ENCODE results near the gene TFEB. TPM values are rescaled to one million over a fixed set of nuclear protein-coding genes. Genes with fewer than 3 reads are reported as not detected.

TFEB gene
- total RNA-seq, 1 donor from 2014 or later = 36.5 TPM

DNA sequence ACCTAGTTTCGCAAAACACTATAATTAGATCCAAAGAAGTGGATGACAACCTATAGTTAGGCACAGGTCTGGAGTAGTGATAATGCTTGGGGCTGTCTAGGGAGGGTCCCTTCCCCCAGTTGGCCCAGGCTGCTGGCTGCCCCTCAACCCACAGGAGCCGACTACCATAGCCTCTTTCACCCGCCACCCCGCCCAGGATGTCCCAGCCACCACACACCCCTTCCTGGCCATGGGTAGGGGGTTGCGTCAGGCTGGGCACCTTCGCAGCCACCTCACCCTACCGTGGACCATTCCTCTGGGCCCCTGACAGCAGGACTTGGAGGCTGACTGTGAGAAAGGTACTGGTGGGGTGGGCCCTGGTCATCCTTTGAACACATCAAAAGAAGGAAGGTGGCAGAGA lies 8.5 kb downstream of the TFEB start:
- H3K27me3 ChIP-seq (ENCODE audit: low read depth) = no peaks in the 10 kb centered on the region
- intact Hi-C loops (cut with DNase I) = no loop called here
- TF ChIP-seq CTCF (IDR thresholded peaks at IDR 0.05) = no peak
- H3K4me3 ChIP-seq = no peak overlapping the region
- H3K27ac ChIP-seq = peak overlapping the region; percentile 4
- no peaks in the 10 kb centered on the region for H3K9me3 ChIP-seq
- DNase-seq = peak; percentile 46
- no peak for ATAC-seq
- H3K4me1 ChIP-seq = peaks cover 65% of the 10 kb centered on the region
- no peaks in the 10 kb centered on the region for H3K36me3 ChIP-seq

GRCh38 chr6:41724586-41725501 lies 10.6 kb downstream of the TFEB start:
- H3K36me3 ChIP-seq = no peaks in the 10 kb centered on the region
- ATAC-seq = no peak
- no peak for TF ChIP-seq CTCF (IDR thresholded peaks at IDR 0.05)
- H3K9me3 ChIP-seq = no peaks in the 10 kb centered on the region
- DNase-seq = no peak
- intact Hi-C loops (cut with DNase I) = no loop called here
- no peak overlapping the region for H3K4me3 ChIP-seq
- peaks cover 58% of the 10 kb centered on the region for H3K4me1 ChIP-seq
- peak overlapping the region; percentile 80 for H3K27ac ChIP-seq
- H3K27me3 ChIP-seq (ENCODE audit: low read depth) = no peaks in the 10 kb centered on the region

DNA sequence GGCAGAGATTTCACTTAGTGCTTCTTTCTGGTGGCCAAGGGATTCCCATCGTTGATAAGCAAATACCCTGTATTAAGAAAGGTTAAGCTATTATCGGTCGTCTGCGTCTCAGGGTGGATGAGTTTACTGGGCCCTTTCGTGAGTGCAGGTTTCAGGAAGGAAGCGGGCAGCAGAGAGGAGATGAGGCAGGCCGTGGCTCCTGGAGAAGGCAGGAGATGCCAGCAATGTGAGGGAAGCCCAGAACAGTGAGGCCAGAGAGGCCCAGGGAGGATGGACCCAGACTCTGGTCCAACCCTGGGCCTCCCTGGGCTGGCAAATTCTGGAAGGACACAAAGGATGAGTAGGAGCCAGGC lies 11.2 kb downstream of the TFEB start:
- Histone ChIP-seq H3K9me3 (no peaks in the 10 kb centered on the region), H3K27me3 (ENCODE audit: low read depth) (no peaks in the 10 kb centered on the region), H3K4me3 (no peak overlapping the region), H3K27ac (peak overlapping the region; percentile 80), H3K36me3 (no peaks in the 10 kb centered on the region), H3K4me1 (peaks cover 61% of the 10 kb centered on the region)
- intact Hi-C loops (cut with DNase I) = no loop called here
- TF ChIP-seq CTCF (IDR thresholded peaks at IDR 0.05) = no peak
- ATAC-seq = no peak
- DNase-seq = no peak

- Histone ChIP-seq H3K4me3 (peak overlapping the region; percentile 32), H3K27me3 (ENCODE audit: low read depth) (no peaks in the 10 kb centered on the region), H3K36me3 (no peaks in the 10 kb centered on the region), H3K27ac (peak overlapping the region; percentile 80), H3K9me3 (no peaks in the 10 kb centered on the region), H3K4me1 (peaks cover 56% of the 10 kb centered on the region)
- DNase-seq (peak; percentile 93), ATAC-seq (peak; percentile 93 to 94)
- intact Hi-C loops (cut with DNase I) = no loop called here
- no peak for TF ChIP-seq CTCF (IDR thresholded peaks at IDR 0.05)
Measured at GRCh38 chr6:41723530-41724227, 11.7 kb downstream of the TFEB start.

GRCh38 chr6:41722969-41723529 lies 12.4 kb downstream of the TFEB start:
- H3K27me3 ChIP-seq (ENCODE audit: low read depth) = no peaks in the 10 kb centered on the region
- H3K4me3 ChIP-seq = peak overlapping the region; percentile 32
- TF ChIP-seq CTCF (IDR thresholded peaks at IDR 0.05) = no peak
- intact Hi-C loops (cut with DNase I) = no loop called here
- no peak for DNase-seq
- peaks cover 55% of the 10 kb centered on the region for H3K4me1 ChIP-seq
- H3K9me3 ChIP-seq = no peaks in the 10 kb centered on the region
- H3K36me3 ChIP-seq = no peaks in the 10 kb centered on the region
- peak overlapping the region; percentile 80 for H3K27ac ChIP-seq
- peak; percentile 2 to 3 for ATAC-seq

Measured in lower lobe of right lung (tissue), 2 donors.